HCT116 (cell line): Measurements from ENCODE around the gene AHCTF1.

Experiments used
- ELF1 ChIP-seq: IDR thresholded peaks from 2 replicates; pipeline ENCODE4 v1.6.1; 2012; ENCODE audit warnings: low read depth, borderline replicate concordance
- EZH2 ChIP-seq: fragments of 200-600 bp; sonication (generic); IDR thresholded peaks from 2 replicates; pipeline ENCODE4 v1.6.1; 2017; ENCODE audit warnings: antibody characterized with exemption, mixed run types
- EZH2phosphoT487 ChIP-seq: fragments of 200-600 bp; IDR thresholded peaks from 2 replicates; pipeline ENCODE4 v1.6.1; 2018; ENCODE audit warnings: antibody characterized with exemption, borderline replicate concordance
- POLR2A ChIP-seq: IDR thresholded peaks from 2 replicates; pipeline ENCODE4 v1.7.0; 2011; ENCODE audit warnings: borderline replicate concordance; ENCODE audit not compliant: insufficient read depth, insufficient read length; ENCODE audit errors: extremely low read depth
- POLR2AphosphoS5 ChIP-seq: IDR thresholded peaks from 2 replicates; pipeline ENCODE4 v1.6.1; 2011; ENCODE audit warnings: mild to moderate bottlenecking, low read depth, low read length, moderate library complexity
- SIN3A ChIP-seq: IDR thresholded peaks from 2 replicates; pipeline ENCODE4 v1.6.1; 2012; ENCODE audit warnings: low read depth
- TCF7L2 ChIP-seq: IDR thresholded peaks from 2 replicates; pipeline ENCODE4 v1.7.0; 2011; ENCODE audit warnings: borderline replicate concordance, inconsistent platforms; ENCODE audit not compliant: insufficient read depth, insufficient read length; ENCODE audit errors: extremely low read depth
- TF ChIP-seq, protein P1 (sequence below), 3 experiments: fragments of 200-600 bp in 1 of 3; sonication (generic) in 1 of 3; IDR thresholded peaks in 2 of 3; conservative IDR thresholded peaks in 1 of 3; 2 replicates each; pipeline ENCODE4 v1.5.1; 2012 to 2017; ENCODE audit warnings: low read depth in 2 of 3, low read length in 2 of 3, antibody characterized with exemption in 1 of 3, borderline replicate concordance in 1 of 3, control low read depth in 1 of 3, mild to moderate bottlenecking in 1 of 3, mixed read lengths in 1 of 3, mixed run types in 1 of 3, moderate library complexity in 1 of 3; ENCODE audit not compliant: insufficient read depth in 1 of 3
- TF ChIP-seq, protein P2 (sequence below): IDR thresholded peaks from 2 replicates; pipeline ENCODE4 v1.6.1; 2012
- TF ChIP-seq, protein P3 (sequence below): IDR thresholded peaks from 2 replicates; pipeline ENCODE4 v1.6.1; 2012

DNA sequence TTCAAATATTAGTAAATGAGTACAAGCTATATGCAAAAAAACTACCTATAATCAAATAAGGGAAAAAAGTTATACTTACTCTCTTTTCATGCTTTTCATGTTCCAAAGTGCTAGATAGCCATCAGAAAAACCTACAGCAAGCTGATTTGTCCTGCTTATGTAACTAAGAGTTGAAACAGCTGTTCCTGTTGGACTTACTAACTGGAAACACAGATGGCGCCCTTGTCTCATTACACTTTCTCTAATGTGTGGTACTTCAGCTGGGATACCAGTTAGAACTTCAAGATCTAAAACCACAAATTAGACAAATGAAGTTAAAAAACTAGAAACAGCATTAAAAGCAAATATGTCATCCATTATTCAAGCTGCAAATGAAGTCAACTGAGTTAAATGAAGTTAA is 24.3 kb downstream of the AHCTF1 start:
- TF ChIP-seq, protein P1, sequence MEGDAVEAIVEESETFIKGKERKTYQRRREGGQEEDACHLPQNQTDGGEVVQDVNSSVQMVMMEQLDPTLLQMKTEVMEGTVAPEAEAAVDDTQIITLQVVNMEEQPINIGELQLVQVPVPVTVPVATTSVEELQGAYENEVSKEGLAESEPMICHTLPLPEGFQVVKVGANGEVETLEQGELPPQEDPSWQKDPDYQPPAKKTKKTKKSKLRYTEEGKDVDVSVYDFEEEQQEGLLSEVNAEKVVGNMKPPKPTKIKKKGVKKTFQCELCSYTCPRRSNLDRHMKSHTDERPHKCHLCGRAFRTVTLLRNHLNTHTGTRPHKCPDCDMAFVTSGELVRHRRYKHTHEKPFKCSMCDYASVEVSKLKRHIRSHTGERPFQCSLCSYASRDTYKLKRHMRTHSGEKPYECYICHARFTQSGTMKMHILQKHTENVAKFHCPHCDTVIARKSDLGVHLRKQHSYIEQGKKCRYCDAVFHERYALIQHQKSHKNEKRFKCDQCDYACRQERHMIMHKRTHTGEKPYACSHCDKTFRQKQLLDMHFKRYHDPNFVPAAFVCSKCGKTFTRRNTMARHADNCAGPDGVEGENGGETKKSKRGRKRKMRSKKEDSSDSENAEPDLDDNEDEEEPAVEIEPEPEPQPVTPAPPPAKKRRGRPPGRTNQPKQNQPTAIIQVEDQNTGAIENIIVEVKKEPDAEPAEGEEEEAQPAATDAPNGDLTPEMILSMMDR (IDR thresholded peaks at IDR 0.05 in 2 of 3, conservative IDR thresholded peaks at IDR 0.05 in 1 of 3; ENCODE audit: borderline replicate concordance in 1 of 3, insufficient read depth in 1 of 3, low read depth in 2 of 3, low read length in 2 of 3), result peak; percentile 30 to 53 (median 32); a peak in 5 of 6 replicates
- TF ChIP-seq, protein P2, sequence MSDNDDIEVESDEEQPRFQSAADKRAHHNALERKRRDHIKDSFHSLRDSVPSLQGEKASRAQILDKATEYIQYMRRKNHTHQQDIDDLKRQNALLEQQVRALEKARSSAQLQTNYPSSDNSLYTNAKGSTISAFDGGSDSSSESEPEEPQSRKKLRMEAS, result no peak
- TF ChIP-seq SIN3A (no peak), POLR2AphosphoS5 (no peak), EZH2 (no peak), TCF7L2 (no peak), EZH2phosphoT487 (no peak), ELF1 (no peak), POLR2A (no peak)
- TF ChIP-seq, protein P3, sequence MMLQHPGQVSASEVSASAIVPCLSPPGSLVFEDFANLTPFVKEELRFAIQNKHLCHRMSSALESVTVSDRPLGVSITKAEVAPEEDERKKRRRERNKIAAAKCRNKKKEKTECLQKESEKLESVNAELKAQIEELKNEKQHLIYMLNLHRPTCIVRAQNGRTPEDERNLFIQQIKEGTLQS, result no peak
